NCI-H2029 (cell line): Measurements from ENCODE around the gene REM2.
"Not testable (repeated sequence)": the region's sequence is repeated elsewhere in the genome, so short reads cannot be mapped to it uniquely, and the experiment has no call there.

ENCODE experiments used
- DNase-seq: peaks from one replicate; lab custom pipeline; 2025; lab: John Stamatoyannopoulos, UW

Gene REM2

DNA sequence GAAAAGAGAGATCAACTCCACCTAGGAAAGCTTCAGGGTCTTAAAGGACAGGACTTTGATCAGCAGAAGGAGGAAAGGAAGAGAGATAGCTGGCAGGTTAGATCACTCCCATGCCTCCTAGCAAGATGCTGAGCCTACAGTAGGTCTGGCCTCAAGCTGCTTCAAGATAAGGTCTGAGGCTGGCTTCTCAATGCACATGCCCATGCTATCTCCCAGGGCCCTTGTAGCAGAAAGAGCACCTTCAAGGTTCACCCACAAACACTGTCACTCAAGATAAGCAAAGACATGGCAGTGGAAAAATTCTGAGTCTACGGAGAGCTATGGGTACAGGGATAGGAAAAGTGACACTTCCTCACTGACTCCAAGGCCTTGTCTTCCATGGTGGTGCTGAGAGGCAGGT, 14.3 kb downstream of the REM2 start:
- no peak for DNase-seq

DNA sequence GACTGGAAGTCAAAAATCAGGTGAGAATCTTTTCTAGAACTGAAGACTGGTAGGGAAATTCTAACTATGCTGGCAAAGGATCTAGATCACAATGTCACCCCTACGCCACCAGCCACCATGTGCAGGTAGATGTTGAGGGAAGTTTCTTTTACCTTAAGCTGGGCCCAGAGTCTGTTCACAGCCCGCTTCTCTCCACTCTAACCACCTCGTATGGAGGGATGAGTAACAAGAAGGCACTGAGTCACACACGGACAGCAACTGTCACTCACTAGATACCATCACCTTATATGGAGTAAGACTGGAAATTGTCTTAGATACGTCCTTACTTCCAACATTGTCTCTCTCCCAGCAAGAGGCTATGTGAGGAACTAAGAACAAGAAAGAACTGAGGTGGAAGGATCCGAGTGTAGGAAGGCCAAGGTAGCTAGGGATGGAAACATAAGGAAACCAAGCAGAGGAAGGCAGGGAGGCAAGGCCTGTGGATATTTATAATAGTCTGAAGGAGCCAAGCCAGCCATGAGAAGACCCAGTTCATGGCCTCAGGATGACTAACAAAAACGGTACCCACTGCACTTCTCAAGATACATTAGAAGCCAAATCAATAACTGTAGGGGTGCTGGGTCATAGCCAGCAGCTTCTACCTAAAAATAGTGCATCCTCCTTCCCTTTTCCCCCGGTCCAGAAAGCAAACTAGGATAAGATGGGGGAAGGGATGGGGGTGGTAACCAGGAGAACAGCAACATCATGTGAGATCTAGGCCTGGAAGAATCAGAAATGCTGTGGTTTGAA, 15.5 kb downstream of the REM2 start:
- no peak for DNase-seq

DNA sequence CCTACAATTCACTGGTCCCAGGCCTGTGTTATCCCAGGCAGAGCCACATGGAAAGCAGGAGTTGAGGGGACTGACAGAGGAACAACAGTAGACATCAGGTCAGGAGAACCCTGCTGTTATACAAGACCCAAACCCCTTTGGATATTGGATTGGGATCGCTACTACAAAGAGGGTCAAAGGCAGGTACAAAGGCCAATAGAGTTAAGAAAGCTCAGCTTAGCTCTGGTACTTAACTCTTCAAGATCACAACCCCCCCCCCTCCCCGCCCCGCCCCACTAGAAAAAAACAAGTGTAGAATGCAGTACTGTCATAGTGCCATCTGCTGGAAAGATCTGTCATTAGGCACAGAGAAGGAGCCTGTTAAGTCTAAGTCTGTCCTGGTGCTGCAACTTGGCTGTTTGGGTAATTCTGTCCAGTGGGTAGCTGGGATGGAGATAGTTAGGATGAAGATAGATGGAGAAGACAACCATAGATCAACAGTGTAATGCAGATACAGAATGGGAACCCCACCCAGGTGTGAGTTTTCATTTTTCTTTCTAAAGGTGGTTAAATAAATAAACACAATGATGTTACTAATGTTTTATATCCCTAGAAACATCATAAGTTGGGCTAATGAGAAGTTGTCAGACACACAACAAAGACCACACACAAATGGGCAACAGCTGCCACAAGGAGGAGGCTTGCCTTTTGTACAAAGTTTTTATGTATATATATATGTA, 17.2 kb downstream of the REM2 start:
- DNase-seq, result peak; percentile 95

DNA sequence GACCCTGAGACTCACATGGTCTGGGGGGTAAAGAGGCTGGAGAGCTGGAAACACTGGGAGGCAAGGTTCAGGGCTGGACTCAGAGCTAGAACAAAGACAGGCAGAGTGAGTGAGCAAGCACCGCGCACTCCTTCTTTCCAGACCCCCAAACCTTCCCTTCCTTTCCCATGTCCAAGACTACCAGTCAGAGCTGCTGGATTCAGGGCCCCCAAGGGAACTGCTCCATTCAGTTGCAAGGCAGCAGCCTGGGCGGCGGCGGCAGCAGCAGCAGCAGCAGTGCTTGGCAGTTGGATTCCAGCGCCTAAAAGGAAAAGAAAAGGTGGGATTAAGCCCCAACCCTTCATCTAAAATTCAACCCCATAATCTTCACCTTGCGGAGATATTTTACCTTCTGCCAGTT, 18.8 kb downstream of the REM2 start:
- DNase-seq, result no peak

DNA sequence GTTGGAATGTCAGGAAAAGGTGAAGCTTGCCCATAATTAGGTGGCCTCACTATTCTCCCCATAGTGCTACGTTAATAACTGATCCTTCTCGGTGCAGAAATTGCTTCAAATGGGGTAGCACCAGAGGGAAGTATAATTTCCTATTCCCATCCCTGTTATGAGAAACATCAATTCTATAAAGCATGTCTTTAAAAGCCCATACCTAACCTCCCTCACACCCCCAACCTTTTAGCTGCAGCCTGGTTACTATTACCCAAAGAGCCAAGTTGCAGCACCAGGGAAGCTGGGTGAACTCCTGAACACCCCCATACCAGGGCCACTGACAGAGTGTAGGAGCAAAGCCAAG, 20.7 kb downstream of the REM2 start:
- no peak for DNase-seq

DNA sequence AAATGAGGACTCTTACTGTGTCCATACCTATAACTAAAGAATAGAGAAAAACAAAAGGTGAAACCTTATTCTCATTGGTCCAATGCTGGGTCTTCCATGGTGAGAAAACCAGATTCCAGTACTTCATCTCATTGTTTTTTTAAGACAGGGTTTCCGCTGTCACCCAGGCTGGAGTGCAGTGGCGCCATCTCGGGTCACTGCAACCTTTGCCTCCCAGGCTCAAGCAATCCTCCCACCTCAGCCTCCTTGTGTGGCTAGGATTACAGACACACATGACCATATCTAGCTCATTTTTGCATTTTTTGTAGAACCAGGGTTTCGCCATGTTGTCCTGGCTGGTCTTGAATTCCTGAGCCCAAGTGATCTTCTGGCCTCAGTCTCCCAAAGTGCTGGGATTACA, 22.6 kb downstream of the REM2 start:
- DNase-seq, result no peak

DNA sequence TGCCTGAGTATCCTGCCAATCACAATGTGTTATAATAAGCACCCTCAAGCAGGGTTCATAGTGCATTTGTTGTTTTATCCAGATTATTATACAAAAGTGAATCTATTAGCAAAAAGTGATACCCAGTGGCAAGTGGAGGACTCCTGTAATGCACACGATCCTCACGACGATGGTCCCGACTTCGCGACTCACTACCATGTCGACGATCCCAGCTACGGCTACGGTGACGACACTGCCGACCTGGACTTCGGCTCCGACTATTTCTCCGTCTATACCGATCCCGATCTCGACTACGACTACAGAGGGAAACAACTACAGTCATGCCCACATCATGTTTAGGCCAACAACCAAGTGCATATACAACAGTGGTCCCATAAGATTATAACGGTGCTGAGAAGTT, 23.1 kb downstream of the REM2 start:
- DNase-seq, result no peak

DNA sequence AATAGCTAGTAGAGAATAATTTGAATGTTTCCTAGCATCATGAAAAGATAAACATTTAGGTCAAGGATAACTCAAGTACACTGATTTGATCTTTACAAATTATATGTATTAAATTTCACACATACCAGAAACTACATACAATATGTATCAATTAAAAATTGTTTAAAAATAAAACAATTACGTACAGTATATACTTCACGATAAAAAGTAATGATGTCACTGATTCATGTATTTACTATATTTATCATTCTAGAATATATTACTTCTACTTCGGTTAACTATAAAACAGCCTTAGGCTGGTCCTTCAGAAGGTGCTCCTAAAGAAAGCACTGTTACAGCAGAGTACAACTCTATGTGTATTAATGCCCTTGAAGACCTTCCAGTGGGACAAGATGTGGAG, 24.4 kb downstream of the REM2 start:
- no peak for DNase-seq

DNA sequence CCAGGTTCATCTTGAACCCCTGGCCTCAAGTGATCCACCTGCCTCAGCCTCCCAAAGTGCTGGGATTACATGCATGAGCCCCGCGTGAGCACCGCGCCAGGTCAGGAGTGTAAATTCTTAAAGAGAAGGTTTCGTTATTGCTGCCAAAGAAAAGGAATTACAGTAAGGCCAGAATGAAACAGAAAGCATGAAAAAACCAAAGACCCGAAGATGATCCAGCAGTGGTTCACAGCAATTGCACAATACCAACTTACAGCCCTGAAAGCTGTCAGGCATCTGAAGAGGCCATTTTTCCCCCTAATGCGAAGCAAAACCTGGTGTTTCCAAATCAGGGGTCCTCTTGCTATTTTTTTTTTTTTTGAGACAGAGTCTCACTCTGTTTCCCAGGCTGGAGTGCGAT, 25.6 kb downstream of the REM2 start:
- DNase-seq, result no peak

DNA sequence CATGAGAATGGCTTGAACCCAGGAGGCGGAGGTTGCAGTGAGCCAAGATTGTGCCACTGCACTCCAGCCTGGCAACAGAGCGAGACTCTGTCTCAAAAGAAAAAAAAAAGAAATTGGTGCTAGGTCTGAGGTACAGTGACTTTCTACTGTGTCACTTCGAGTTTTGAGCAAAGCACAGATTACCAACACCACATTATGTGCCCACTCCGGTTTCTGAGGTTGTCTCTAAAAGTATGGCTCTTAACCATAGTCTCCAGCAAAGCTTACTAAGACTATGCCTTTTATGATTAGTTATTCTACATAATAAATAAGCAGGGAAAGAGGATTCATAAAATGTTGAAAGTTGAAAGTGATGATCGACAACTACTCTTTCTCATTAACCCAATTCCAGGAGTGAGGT, 27.9 kb downstream of the REM2 start:
- DNase-seq, result no peak

DNA sequence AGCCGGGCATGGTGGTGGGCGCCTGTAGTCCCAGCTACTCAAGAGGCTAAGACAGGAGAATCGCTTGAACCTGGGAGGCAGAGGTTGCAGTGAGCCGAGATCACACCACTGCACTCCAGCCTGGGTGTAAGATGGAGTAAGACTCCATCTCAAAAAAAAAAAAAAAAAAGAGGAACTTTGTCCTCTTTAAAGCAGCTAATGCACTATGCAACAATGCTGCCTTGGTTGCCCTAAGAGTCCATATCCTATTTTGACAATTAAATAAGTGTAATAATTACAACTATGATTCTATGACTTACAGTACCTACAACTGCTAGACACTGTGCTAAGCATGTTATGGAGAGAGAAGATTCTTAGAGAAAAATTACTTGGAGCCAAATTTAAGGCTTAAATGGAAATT, 31.8 kb downstream of the REM2 start:
- DNase-seq, result not testable (repeated sequence)

DNA sequence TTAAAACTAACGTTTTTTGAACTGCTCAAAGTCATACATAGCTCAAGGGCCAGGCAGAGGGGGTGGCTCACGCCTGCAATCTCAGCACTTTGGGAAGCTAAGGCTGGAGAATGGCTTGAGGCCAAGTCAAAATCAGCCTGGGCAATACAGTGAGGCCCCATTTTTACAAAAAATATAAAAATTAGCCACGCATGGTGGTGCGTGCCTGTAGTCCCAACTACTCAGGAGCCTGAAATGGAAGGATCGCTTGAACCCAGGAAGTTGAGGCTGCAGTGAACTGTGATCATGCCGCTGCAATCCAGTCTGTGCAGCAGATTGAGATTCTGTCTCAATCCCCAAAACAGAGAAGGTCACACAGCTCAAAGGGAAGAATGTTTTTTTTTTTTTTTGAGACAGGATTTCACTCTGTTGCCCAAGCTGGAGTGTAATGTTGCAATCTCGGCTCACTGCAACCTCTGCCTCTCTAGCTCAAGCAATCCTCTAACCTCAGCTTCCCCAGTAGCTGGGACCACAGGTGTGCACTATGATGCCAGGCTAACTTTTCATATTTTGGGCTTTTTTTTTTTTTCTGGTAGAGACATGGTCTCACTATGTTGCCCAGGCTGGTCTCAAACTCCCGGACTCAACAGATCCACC, 33.0 kb downstream of the REM2 start:
- no peak for DNase-seq

DNA sequence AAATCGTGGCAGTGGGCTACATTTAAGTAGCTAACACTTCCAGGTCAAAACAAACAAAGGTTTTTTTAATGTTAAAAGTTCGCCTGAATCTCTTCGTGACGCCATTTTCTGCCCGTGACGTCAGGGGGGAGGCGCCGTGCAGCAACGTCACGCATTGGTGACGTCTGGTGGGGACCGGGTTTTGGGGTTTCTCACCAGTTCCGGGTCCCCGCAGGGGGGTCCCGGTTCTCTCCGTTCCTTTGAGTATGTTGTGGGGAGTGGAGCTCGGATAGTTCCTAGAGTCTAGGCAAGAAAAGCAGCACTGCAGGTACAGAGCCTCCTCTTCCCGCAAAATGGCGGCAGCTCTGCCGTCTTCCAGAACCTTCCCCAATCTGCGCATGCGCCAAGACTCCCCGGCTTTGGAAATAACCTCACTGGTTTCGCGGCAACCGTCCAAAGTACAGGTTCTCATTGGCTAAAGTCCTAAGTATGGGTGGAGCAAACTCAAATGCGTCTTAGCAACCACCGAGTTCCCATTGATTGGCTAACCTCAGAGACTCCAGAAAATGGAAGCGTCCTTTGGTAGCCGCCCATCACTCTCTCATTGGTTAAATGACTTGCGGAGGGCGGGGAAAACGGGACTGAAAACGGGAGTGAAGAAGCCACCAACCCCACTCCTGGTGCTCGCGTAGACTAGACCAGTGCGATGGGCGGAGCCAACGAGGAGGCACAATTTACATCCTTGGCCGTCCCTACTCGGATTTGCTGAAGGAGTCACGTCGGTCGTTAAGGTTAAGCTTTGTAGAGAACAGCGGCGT, 36.0 kb downstream of the REM2 start, which contains the start of gene RBM23:
Gene RBM23, minus strand, starts transcription at position 346 of the 797 bp plus-strand sequence.
- peak; percentile 100 for DNase-seq

DNA sequence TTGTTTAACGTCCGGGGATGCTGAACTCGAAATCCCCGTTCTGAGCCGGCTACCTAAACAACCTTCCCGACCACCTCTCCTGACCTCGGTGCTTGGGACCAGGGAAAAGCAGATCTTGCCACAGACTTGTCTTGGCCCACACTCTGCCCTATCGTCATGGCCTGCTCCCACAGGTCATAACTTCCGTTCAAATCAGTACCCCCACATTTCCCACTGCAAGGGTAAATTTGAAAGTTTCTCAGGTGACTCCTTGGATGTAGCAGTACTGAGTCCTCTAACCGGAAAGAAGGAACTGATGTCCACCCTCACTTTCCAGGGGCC, 36.5 kb downstream of the REM2 start:
- DNase-seq, result no peak

DNA sequence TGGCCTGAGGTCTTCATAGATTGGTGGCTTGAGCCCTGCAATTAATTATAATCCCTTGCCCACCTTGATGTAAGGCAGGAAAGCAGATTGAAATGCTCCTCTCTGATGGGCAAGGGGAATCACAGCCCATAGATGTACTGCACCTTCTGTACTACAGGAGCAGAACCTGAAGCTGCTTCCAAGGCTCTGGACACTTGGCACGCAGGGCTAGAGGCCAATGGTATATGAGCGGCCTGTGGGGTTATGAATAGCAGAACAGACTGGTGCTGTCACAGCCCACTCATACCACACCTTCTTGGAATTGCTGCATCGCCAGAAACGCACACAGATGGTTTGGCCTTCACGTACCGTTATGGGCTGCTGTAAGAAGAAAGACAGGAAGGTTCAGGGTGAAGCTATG, 37.7 kb downstream of the REM2 start:
- no peak for DNase-seq

DNA sequence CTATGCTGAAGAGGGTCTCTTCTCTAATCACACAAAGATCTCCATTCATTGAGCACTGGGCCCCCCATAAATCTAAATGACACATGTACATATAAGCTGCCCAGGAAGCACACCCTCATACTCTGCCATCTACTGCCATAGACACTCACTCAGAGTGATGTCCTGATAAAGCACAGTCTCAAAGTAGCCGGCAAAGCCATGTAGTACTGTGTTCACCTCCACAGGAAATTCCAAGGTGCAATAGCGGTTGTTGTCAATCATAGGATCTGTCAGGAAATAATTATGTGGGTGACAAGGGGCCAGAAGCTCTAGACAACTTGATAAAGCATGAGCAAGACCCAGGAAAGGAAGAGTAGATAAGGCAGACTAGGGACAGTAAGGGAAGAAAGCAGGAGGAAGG, 39.3 kb downstream of the REM2 start:
- no peak for DNase-seq

DNA sequence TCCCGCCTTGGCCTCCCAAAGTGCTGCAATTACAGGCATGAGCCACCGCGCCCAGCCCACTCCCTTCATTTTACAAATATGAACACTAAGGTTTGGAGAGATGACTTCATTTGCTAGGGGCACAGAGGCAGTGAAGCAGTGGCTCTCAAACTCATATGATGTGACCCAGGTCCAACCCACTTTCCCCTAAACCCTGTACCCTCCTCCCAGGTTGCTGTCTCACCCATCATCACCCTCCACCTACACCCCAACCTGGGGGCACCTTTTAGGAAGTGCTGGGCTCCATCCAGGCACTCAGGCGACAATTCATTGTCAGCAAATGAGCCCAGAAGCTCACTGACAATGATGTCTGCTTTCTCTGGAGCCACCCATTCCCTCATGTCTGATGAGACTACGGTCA, 40.7 kb downstream of the REM2 start:
- DNase-seq, result no peak

DNA sequence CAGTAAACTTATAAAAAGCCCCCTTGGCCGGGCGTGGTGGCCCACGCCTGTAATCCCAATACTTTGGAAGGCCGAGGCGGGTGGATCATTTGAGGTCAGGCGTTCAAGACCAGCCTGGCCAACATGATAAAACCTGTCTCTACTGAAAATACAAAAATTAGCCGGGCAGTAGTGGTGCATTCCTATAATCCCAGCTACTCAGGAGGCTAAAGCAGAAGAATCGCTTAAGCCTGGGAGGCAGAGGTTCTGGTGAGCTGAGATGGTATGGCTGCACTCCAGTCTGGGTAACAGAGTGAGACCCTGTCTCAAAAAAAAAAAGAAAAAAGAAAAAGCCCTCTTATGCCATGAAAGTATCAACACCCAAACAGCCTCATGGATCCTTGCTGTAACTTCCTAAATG, 42.5 kb downstream of the REM2 start:
- no peak for DNase-seq

DNA sequence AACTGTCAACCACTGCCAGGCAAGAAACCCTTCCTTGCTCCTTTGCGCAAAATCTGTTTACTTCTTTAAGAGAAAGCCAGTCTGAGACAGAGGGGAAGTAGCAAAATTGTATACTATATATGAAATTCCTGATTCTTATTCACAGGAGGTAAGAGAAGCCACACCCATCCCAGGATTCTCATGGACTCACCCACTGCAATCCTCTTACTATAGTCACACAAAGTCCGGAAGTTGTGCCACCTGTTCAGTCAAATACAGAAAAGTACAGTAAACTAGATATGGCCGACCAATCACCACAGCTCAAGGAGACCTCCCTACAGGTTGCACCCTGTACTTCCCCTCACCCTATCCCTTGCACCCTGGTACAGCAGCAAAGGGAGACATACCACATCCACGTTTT, 43.3 kb downstream of the REM2 start:
- DNase-seq, result no peak

DNA sequence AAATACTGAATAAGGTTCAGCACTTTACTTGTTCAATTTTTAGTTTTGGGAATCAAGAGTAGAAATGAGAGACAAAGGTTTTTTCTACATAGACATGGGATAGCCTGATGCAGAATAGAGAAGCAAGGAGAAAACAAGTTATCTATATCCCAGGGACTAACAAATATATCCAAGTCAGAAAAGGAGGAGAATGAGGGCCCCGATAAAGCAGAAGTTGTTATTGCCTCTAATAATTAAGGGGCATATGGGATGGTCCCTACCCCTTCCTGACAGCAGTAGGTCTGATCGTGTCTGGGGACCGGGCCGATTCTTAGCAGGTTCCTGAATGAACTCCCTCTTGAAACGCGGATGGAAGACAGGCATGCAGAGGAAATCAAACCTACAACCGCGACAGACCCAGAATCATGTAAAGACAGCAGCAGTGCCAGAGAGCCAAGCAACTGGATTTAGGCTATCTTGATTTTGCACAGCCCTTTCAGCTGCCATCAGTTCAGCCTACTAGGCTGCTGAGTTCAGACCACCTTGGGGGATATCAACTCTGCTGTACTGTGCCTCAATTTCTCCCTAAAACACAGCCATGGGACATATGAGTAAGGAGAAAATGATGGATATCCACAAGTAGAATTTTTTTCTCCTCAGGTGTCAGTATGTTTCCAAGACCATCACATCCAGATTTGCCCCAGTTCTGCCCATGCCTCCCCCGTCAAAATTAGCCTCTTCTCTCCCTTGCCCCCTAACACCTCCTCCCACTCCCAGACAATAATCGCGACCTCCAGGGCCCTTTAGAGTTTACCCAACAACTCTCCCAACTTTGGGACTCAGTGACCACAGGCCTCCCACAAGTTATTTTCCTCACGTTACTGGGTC, 45.4 kb downstream of the REM2 start:
- DNase-seq, result no peak

DNA sequence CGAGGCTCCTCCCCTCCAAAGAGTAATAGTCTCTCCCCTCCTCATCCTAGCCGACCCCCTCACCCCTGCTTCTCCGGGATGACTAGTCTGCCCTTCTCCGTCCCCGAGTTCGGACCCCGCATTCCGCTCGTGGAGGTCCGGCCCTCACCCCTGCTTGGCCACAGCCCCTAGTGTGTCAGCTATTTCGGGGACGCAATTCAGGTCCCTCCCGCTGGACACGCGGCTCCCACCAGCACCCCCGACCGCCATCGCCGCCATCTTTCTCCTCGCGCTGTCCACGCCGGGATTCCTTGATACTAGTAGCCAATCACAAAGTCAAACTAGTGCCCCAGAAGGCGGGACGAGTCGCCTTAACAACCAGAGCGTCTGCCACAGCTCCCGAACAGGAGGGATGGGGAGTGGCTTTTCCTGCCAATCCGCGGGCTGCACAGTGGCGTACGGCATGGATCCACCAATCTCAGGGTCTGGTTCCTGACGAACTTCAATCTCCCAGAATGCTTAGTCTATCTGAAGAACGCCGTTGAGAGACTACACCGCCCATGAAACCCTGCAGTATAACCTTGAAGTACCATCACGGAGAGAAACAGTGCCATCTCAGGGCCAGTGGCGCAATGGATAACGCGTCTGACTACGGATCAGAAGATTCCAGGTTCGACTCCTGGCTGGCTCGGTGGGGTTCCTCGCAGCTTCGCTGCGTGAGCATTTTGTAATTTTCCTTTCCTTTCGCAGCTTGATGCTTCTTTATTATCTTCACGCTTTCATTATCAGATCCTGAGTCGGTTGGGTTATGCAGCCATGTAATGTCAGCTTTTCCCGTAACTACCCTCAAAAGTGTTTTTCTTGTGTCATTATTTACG, 46.3 kb downstream of the REM2 start, which contains the start of gene PRMT5:
Gene PRMT5, minus strand, starts transcription at position 273 of the 857 bp plus-strand sequence. Its CDS starts 15 bp downstream, at position 258.
- peak; percentile 100 for DNase-seq
